ENCODE measurements around the gene MTMR11.

Gene MTMR11

GRCh38 chr1:149972547-149972946, 35.9 kb upstream of the MTMR11 start:
- CTCF ChIA-PET: interaction anchor here (1.2 kb wide), 1 partner anchor 214 kb away, joined by 3 read pairs; no protein-coding TSS in a partner anchor
- no peak for DNase-seq (ENCODE audit: extremely low spot score)
- TF ChIP-seq HDGF (IDR thresholded peaks at IDR 0.05; ENCODE audit: borderline replicate concordance): no peak
- TF ChIP-seq PKNOX1 (IDR thresholded peaks at IDR 0.05): no peak
- TF ChIP-seq ZNF384 (IDR thresholded peaks at IDR 0.05): no peak
- TF ChIP-seq SP1 (IDR thresholded peaks at IDR 0.05): no peak
- no peak for TF ChIP-seq LEF1 (IDR thresholded peaks at IDR 0.05; ENCODE audit: borderline replicate concordance)
- no peak for TF ChIP-seq ARNT (IDR thresholded peaks at IDR 0.05)
- TF ChIP-seq NFRKB (IDR thresholded peaks at IDR 0.05): no peak
- no peak for TF ChIP-seq SUZ12 (IDR thresholded peaks at IDR 0.05)
- no peak for TF ChIP-seq FOXK2 (IDR thresholded peaks at IDR 0.05)
- TF ChIP-seq ELF4 (IDR thresholded peaks at IDR 0.05): no peak
- POLR2A ChIA-PET: interaction anchor here (0.9 kb wide), 1 partner anchor 37 kb away, joined by 3 read pairs; no protein-coding TSS in a partner anchor

GRCh38 chr1:149967646-149968045, 31.0 kb upstream of the MTMR11 start:
- TF ChIP-seq L3MBTL2 (conservative IDR thresholded peaks at IDR 0.05) (no peak), SUZ12 (IDR thresholded peaks at IDR 0.05) (no peak), ZNF384 (IDR thresholded peaks at IDR 0.05) (no peak)
- ChIA-PET POLR2A (no interaction called here), CTCF (no interaction called here)
- DNase-seq (ENCODE audit: extremely low spot score): no peak

- TF ChIP-seq TARDBP (IDR thresholded peaks at IDR 0.05) (no peak), ELF4 (IDR thresholded peaks at IDR 0.05) (no peak), SUZ12 (IDR thresholded peaks at IDR 0.05) (no peak)
- ChIA-PET CTCF (no interaction called here), POLR2A (interaction anchor here (0.6 kb wide), 1 partner anchor 100 kb away, joined by 3 read pairs; no protein-coding TSS in a partner anchor)
- DNase-seq (ENCODE audit: extremely low spot score): no peak
Measured at GRCh38 chr1:149967041-149967440, 30.4 kb upstream of the MTMR11 start.

GRCh38 chr1:149966405-149966804, 29.7 kb upstream of the MTMR11 start:
- no peak for DNase-seq (ENCODE audit: extremely low spot score)
- TF ChIP-seq FOXA1 (IDR thresholded peaks at IDR 0.05) (no peak), FOXM1 (IDR thresholded peaks at IDR 0.05; ENCODE audit: borderline replicate concordance) (no peak), LEF1 (IDR thresholded peaks at IDR 0.05; ENCODE audit: borderline replicate concordance) (no peak), HDGF (IDR thresholded peaks at IDR 0.05; ENCODE audit: borderline replicate concordance) (no peak), ELF4 (IDR thresholded peaks at IDR 0.05) (no peak), SP1 (IDR thresholded peaks at IDR 0.05) (no peak), ARNT (IDR thresholded peaks at IDR 0.05) (no peak), NFRKB (IDR thresholded peaks at IDR 0.05) (no peak), ZNF384 (IDR thresholded peaks at IDR 0.05) (no peak), PKNOX1 (IDR thresholded peaks at IDR 0.05) (no peak), L3MBTL2 (conservative IDR thresholded peaks at IDR 0.05) (no peak), TARDBP (IDR thresholded peaks at IDR 0.05) (no peak), BHLHE40 (IDR thresholded peaks at IDR 0.05; ENCODE audit: borderline replicate concordance) (no peak), FOXK2 (IDR thresholded peaks at IDR 0.05) (no peak), SUZ12 (IDR thresholded peaks at IDR 0.05) (no peak), CTBP1 (IDR thresholded peaks at IDR 0.05; ENCODE audit: borderline replicate concordance) (no peak)
- ChIA-PET POLR2A (interaction anchor here (0.6 kb wide), 1 partner anchor 101 kb away, joined by 3 read pairs; no protein-coding TSS in a partner anchor), CTCF (no interaction called here)

GRCh38 chr1:149965440-149965839, 28.8 kb upstream of the MTMR11 start:
- ChIA-PET CTCF (no interaction called here), POLR2A (no interaction called here)
- TF ChIP-seq SUZ12 (IDR thresholded peaks at IDR 0.05) (no peak), ZNF384 (IDR thresholded peaks at IDR 0.05) (no peak), NFRKB (IDR thresholded peaks at IDR 0.05) (no peak), PKNOX1 (IDR thresholded peaks at IDR 0.05) (no peak), HDGF (IDR thresholded peaks at IDR 0.05; ENCODE audit: borderline replicate concordance) (no peak), L3MBTL2 (conservative IDR thresholded peaks at IDR 0.05) (no peak), FOXK2 (IDR thresholded peaks at IDR 0.05) (no peak), ARNT (IDR thresholded peaks at IDR 0.05) (no peak), FOXA1 (IDR thresholded peaks at IDR 0.05) (no peak), LEF1 (IDR thresholded peaks at IDR 0.05; ENCODE audit: borderline replicate concordance) (no peak), CTBP1 (IDR thresholded peaks at IDR 0.05; ENCODE audit: borderline replicate concordance) (no peak), ELF4 (IDR thresholded peaks at IDR 0.05) (no peak), TARDBP (IDR thresholded peaks at IDR 0.05) (no peak), FOXM1 (IDR thresholded peaks at IDR 0.05; ENCODE audit: borderline replicate concordance) (no peak), SP1 (IDR thresholded peaks at IDR 0.05) (no peak), BHLHE40 (IDR thresholded peaks at IDR 0.05; ENCODE audit: borderline replicate concordance) (no peak)
- no peak for DNase-seq (ENCODE audit: extremely low spot score)

GRCh38 chr1:149963358-149963757, 26.7 kb upstream of the MTMR11 start:
- ChIA-PET CTCF (no interaction called here), POLR2A (no interaction called here)
- no peak for DNase-seq (ENCODE audit: extremely low spot score)
- no peak for TF ChIP-seq FOXA1 (IDR thresholded peaks at IDR 0.05)
- no peak for TF ChIP-seq L3MBTL2 (conservative IDR thresholded peaks at IDR 0.05)
- no peak for TF ChIP-seq HDGF (IDR thresholded peaks at IDR 0.05; ENCODE audit: borderline replicate concordance)
- no peak for TF ChIP-seq PKNOX1 (IDR thresholded peaks at IDR 0.05)
- no peak for TF ChIP-seq TARDBP (IDR thresholded peaks at IDR 0.05)
- TF ChIP-seq LEF1 (IDR thresholded peaks at IDR 0.05; ENCODE audit: borderline replicate concordance): no peak
- no peak for TF ChIP-seq ELF4 (IDR thresholded peaks at IDR 0.05)
- no peak for TF ChIP-seq FOXM1 (IDR thresholded peaks at IDR 0.05; ENCODE audit: borderline replicate concordance)
- no peak for TF ChIP-seq ZNF384 (IDR thresholded peaks at IDR 0.05)
- no peak for TF ChIP-seq NFRKB (IDR thresholded peaks at IDR 0.05)
- no peak for TF ChIP-seq ARNT (IDR thresholded peaks at IDR 0.05)
- no peak for TF ChIP-seq BHLHE40 (IDR thresholded peaks at IDR 0.05; ENCODE audit: borderline replicate concordance)
- no peak for TF ChIP-seq SUZ12 (IDR thresholded peaks at IDR 0.05)
- no peak for TF ChIP-seq FOXK2 (IDR thresholded peaks at IDR 0.05)
- no peak for TF ChIP-seq CTBP1 (IDR thresholded peaks at IDR 0.05; ENCODE audit: borderline replicate concordance)
- no peak for TF ChIP-seq SP1 (IDR thresholded peaks at IDR 0.05)
